WTC11 (cell line): ENCODE results near the gene SPIB. TPM values are rescaled to one million over a fixed set of nuclear protein-coding genes. Genes with fewer than 3 reads are reported as not detected.

Experiments
- ATAC-seq: fragments of 200-7000 bp; cut with Tn5 transposase; 2 replicates; pipeline ENCODE4 v1.10.0; 2021; ENCODE audit warnings: mild to moderate bottlenecking, moderate library complexity
- CTCF ChIA-PET: fragments of 300-600 bp; sonication (Branson Sonifier 250); formaldehyde crosslinking; loops from one replicate; lab custom pipeline; 2021; ENCODE audit warnings: antibody characterized with exemption; lab: Charles Lee
- POLR2A ChIA-PET: fragments of 350-600 bp; sonication (Branson Sonifier 250); formaldehyde crosslinking; loops from one replicate; lab custom pipeline; 2021; ENCODE audit warnings: antibody characterized with exemption; lab: Charles Lee
- DNase-seq: peaks from one replicate; pipeline ENCODE4 v3.0.0; 2021; ENCODE audit warnings: low spot score
- H3K27ac Mint-ChIP-seq: 2 replicates; pipeline ENCODE4 v1.8.0; 2021; ENCODE audit warnings: mixed read lengths
- H3K27me3 Mint-ChIP-seq: 2 replicates; pipeline ENCODE4 v1.8.0; 2021; ENCODE audit warnings: low read depth, mild to moderate bottlenecking, moderate library complexity, mixed read lengths
- H3K36me3 Mint-ChIP-seq: 2 replicates; pipeline ENCODE4 v1.8.0; 2021; ENCODE audit warnings: mixed read lengths
- H3K4me1 Mint-ChIP-seq: 2 replicates; pipeline ENCODE4 v1.8.0; 2022; ENCODE audit warnings: mixed read lengths
- H3K4me3 Mint-ChIP-seq: 2 replicates; pipeline ENCODE4 v1.8.0; 2021; ENCODE audit warnings: mild to moderate bottlenecking, moderate library complexity, mixed read lengths
- H3K9me3 Mint-ChIP-seq: 2 replicates; pipeline ENCODE4 v1.8.0; 2021; ENCODE audit warnings: mixed read lengths
- AFF4 ChIP-seq: sonication (generic); formaldehyde crosslinking; IDR thresholded peaks from 2 replicates; pipeline ENCODE4 v1.8.1; 2023; ENCODE audit warnings: mild to moderate bottlenecking, missing genetic modification reagents, borderline replicate concordance
- ATF1 ChIP-seq: sonication (generic); formaldehyde crosslinking; IDR thresholded peaks from 2 replicates; pipeline ENCODE4 v1.8.1; 2023; ENCODE audit warnings: mild to moderate bottlenecking, moderate library complexity, missing genetic modification reagents
- ETV6 ChIP-seq: sonication (generic); formaldehyde crosslinking; IDR thresholded peaks from 2 replicates; pipeline ENCODE4 v1.8.1; 2022; ENCODE audit warnings: mild to moderate bottlenecking, missing genetic modification reagents
- HMGA2 ChIP-seq: fragments of 250-450 bp; sonication (Bioruptor Pico); IDR thresholded peaks from 2 replicates; pipeline ENCODE4 v1.4.0; 2021; ENCODE audit warnings: mild to moderate bottlenecking, moderate library complexity
- IRF2 ChIP-seq: sonication (generic); formaldehyde crosslinking; IDR thresholded peaks from 2 replicates; pipeline ENCODE4 v1.8.0; 2022; ENCODE audit warnings: low read depth, missing genetic modification reagents, borderline replicate concordance
- JAZF1 ChIP-seq: fragments of 250-450 bp; sonication (Bioruptor Pico); IDR thresholded peaks from 2 replicates; pipeline ENCODE4 v1.9.0; 2021; ENCODE audit warnings: moderate library complexity, mild to moderate bottlenecking, inconsistent platforms
- MYBL2 ChIP-seq: sonication (generic); formaldehyde crosslinking; IDR thresholded peaks from 2 replicates; pipeline ENCODE4 v1.8.1; 2023; ENCODE audit warnings: mild to moderate bottlenecking, moderate library complexity, missing genetic modification reagents
- NFATC4 ChIP-seq: fragments of 250-450 bp; sonication (Bioruptor Pico); IDR thresholded peaks from 2 replicates; pipeline ENCODE4 v1.9.0; 2021; ENCODE audit warnings: mild to moderate bottlenecking
- NFYB ChIP-seq: sonication (generic); formaldehyde crosslinking; conservative IDR thresholded peaks from 2 replicates; pipeline ENCODE4 v1.8.0; 2022; ENCODE audit warnings: low read depth, missing genetic modification reagents
- NR2C2 ChIP-seq: sonication (generic); formaldehyde crosslinking; IDR thresholded peaks from 2 replicates; pipeline ENCODE4 v1.8.0; 2022; ENCODE audit warnings: mild to moderate bottlenecking, missing genetic modification reagents
- NR3C1 ChIP-seq: sonication (generic); formaldehyde crosslinking; conservative IDR thresholded peaks from 2 replicates; pipeline ENCODE4 v1.8.1; 2023; ENCODE audit warnings: low read depth, mild to moderate bottlenecking, missing genetic modification reagents
- OVOL2 ChIP-seq: fragments of 250-450 bp; sonication (Bioruptor Pico); IDR thresholded peaks from 2 replicates; pipeline ENCODE4 v1.9.0; 2021; ENCODE audit warnings: mild to moderate bottlenecking, borderline replicate concordance
- PRRX2 ChIP-seq: fragments of 250-450 bp; sonication (Bioruptor Pico); IDR thresholded peaks from 2 replicates; pipeline ENCODE4 v1.8.0; 2021; ENCODE audit warnings: mild to moderate bottlenecking
- SOX15 ChIP-seq: fragments of 250-450 bp; sonication (Bioruptor Pico); IDR thresholded peaks from 2 replicates; pipeline ENCODE4 v1.9.0; 2021; ENCODE audit warnings: mild to moderate bottlenecking
- SP1 ChIP-seq: sonication (generic); formaldehyde crosslinking; conservative IDR thresholded peaks from 2 replicates; pipeline ENCODE4 v1.8.1; 2022; ENCODE audit warnings: missing genetic modification reagents
- TEAD4 ChIP-seq: sonication (generic); formaldehyde crosslinking; IDR thresholded peaks from 2 replicates; pipeline ENCODE4 v1.8.0; 2022; ENCODE audit warnings: mild to moderate bottlenecking, missing genetic modification reagents
- USF1 ChIP-seq: sonication (generic); formaldehyde crosslinking; IDR thresholded peaks from 2 replicates; pipeline ENCODE4 v1.8.0; 2022; ENCODE audit warnings: mild to moderate bottlenecking, missing genetic modification reagents
- USF2 ChIP-seq: sonication (generic); formaldehyde crosslinking; IDR thresholded peaks from 2 replicates; pipeline ENCODE4 v1.8.1; 2023; ENCODE audit warnings: mild to moderate bottlenecking, missing genetic modification reagents, moderate library complexity
- ZNF138 ChIP-seq: sonication (generic); formaldehyde crosslinking; conservative IDR thresholded peaks from 2 replicates; pipeline ENCODE4 v1.8.1; 2022; ENCODE audit warnings: mild to moderate bottlenecking, moderate library complexity, missing genetic modification reagents
- ZNF532 ChIP-seq: fragments of 250-450 bp; sonication (Bioruptor Pico); IDR thresholded peaks from 2 replicates; pipeline ENCODE4 v1.9.0; 2021; ENCODE audit warnings: mild to moderate bottlenecking, borderline replicate concordance
- total RNA-seq: library from RNA; stranded (reverse); gene quantifications from 3 replicates; pipeline ENCODE4 v1.2.3, GENCODE V29; 2021
- TF ChIP-seq, protein P1 (sequence below): sonication (generic); formaldehyde crosslinking; IDR thresholded peaks from 2 replicates; pipeline ENCODE4 v1.8.1; 2022; ENCODE audit warnings: missing genetic modification reagents, borderline replicate concordance
- TF ChIP-seq, protein P2 (sequence below): sonication (generic); formaldehyde crosslinking; IDR thresholded peaks from 2 replicates; pipeline ENCODE4 v1.8.0; 2023; ENCODE audit warnings: missing genetic modification reagents, mild to moderate bottlenecking, borderline replicate concordance

SPIB gene
- total RNA-seq, 1 experiment from 2014 or later: 4.7 TPM

DNA sequence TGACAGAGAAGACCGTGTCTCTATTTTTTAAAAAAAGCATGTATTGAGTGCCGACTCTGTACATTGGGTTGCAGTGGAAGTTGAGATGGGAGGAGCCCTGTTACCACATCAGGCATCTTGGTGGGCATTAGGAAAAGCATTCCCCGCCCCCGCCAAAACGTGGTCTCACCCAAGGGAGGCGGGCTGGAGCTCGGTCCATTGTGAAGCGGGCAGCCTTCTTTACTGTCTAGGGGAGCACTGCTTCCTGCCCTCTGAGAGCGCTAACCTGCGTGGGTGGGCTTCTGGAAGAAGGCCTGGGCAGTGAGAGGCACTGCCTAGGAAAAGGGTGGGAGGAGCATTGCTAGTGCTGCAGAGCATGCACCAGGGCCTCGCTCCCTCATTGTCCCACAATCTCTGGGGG is 38.6 kb upstream of the SPIB start:
- H3K36me3 Mint-ChIP-seq: peaks cover 27% of the 10 kb centered on the region
- no peaks in the 10 kb centered on the region for H3K9me3 Mint-ChIP-seq
- ChIA-PET CTCF (no interaction called here), POLR2A (no interaction called here)
- H3K4me1 Mint-ChIP-seq: peaks cover 16% of the 10 kb centered on the region
- ATAC-seq (no peak), DNase-seq (no peak)
- no peak overlapping the region for H3K27ac Mint-ChIP-seq
- H3K27me3 Mint-ChIP-seq: no peaks in the 10 kb centered on the region
- no peak overlapping the region for H3K4me3 Mint-ChIP-seq
- TF ChIP-seq USF1: no peak
- no peak for TF ChIP-seq JAZF1 (CRISPR knock-in tag)
- TF ChIP-seq ZNF138 (CRISPR knock-in tag): no peak
- no peak for TF ChIP-seq IRF2 (CRISPR knock-in tag)
- TF ChIP-seq OVOL2 (CRISPR knock-in tag): no peak
- no peak for TF ChIP-seq NFYB (CRISPR knock-in tag)
- TF ChIP-seq SP1 (CRISPR knock-in tag): no peak
- no peak for TF ChIP-seq ATF1 (CRISPR knock-in tag)
- TF ChIP-seq TEAD4 (CRISPR knock-in tag): no peak
- TF ChIP-seq NR3C1: no peak
- TF ChIP-seq NFATC4: no peak
- no peak for TF ChIP-seq SOX15 (CRISPR knock-in tag)

DNA sequence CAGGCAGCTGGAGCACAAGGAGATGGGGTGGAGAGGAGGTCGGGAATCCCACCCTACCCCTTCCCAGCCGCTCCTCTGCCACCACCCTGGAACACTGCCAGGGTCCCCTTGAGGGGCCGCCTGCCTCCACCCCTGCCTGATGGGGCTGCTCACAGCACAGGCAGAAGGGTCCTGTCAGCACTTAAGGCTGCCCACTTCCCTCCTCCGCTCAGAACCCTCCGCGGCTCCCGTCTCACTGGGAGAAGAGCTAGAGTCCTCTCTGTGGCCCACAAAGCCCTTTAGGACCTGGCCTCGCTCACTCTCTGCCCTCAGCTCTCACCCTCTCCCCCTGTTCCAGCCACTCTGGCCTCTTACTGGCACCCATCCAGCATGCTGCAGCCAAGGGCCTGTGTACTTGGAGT is 38.0 kb upstream of the SPIB start:
- H3K27me3 Mint-ChIP-seq: no peaks in the 10 kb centered on the region
- CTCF ChIA-PET: no interaction called here
- H3K36me3 Mint-ChIP-seq: peaks cover 28% of the 10 kb centered on the region
- DNase-seq: no peak
- no peak overlapping the region for H3K27ac Mint-ChIP-seq
- ATAC-seq: no peak
- H3K9me3 Mint-ChIP-seq: no peaks in the 10 kb centered on the region
- peaks cover 18% of the 10 kb centered on the region for H3K4me1 Mint-ChIP-seq
- no peak overlapping the region for H3K4me3 Mint-ChIP-seq
- POLR2A ChIA-PET: no interaction called here
- no peak for TF ChIP-seq JAZF1 (CRISPR knock-in tag)
- no peak for TF ChIP-seq NR2C2
- TF ChIP-seq MYBL2 (CRISPR knock-in tag): no peak
- no peak for TF ChIP-seq USF2 (CRISPR knock-in tag)
- TF ChIP-seq ETV6 (CRISPR knock-in tag): no peak
- TF ChIP-seq, protein P1, sequence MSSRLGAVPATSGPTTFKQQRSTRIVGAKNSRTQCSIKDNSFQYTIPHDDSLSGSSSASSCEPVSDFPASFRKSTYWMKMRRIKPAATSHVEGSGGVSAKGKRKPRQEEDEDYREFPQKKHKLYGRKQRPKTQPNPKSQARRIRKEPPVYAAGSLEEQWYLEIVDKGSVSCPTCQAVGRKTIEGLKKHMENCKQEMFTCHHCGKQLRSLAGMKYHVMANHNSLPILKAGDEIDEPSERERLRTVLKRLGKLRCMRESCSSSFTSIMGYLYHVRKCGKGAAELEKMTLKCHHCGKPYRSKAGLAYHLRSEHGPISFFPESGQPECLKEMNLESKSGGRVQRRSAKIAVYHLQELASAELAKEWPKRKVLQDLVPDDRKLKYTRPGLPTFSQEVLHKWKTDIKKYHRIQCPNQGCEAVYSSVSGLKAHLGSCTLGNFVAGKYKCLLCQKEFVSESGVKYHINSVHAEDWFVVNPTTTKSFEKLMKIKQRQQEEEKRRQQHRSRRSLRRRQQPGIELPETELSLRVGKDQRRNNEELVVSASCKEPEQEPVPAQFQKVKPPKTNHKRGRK (CRISPR knock-in tag): no peak
- TF ChIP-seq, protein P2, sequence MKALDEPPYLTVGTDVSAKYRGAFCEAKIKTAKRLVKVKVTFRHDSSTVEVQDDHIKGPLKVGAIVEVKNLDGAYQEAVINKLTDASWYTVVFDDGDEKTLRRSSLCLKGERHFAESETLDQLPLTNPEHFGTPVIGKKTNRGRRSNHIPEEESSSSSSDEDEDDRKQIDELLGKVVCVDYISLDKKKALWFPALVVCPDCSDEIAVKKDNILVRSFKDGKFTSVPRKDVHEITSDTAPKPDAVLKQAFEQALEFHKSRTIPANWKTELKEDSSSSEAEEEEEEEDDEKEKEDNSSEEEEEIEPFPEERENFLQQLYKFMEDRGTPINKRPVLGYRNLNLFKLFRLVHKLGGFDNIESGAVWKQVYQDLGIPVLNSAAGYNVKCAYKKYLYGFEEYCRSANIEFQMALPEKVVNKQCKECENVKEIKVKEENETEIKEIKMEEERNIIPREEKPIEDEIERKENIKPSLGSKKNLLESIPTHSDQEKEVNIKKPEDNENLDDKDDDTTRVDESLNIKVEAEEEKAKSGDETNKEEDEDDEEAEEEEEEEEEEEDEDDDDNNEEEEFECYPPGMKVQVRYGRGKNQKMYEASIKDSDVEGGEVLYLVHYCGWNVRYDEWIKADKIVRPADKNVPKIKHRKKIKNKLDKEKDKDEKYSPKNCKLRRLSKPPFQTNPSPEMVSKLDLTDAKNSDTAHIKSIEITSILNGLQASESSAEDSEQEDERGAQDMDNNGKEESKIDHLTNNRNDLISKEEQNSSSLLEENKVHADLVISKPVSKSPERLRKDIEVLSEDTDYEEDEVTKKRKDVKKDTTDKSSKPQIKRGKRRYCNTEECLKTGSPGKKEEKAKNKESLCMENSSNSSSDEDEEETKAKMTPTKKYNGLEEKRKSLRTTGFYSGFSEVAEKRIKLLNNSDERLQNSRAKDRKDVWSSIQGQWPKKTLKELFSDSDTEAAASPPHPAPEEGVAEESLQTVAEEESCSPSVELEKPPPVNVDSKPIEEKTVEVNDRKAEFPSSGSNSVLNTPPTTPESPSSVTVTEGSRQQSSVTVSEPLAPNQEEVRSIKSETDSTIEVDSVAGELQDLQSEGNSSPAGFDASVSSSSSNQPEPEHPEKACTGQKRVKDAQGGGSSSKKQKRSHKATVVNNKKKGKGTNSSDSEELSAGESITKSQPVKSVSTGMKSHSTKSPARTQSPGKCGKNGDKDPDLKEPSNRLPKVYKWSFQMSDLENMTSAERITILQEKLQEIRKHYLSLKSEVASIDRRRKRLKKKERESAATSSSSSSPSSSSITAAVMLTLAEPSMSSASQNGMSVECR (CRISPR knock-in tag): no peak
- no peak for TF ChIP-seq HMGA2 (CRISPR knock-in tag)
- TF ChIP-seq ZNF532 (CRISPR knock-in tag): no peak
- no peak for TF ChIP-seq PRRX2
- no peak for TF ChIP-seq AFF4 (CRISPR knock-in tag)
